Brain pericyte (primary cell): ENCODE measurements around the gene BMPR1A.

ENCODE experiments used
- DNase-seq: peaks from one replicate; pipeline ENCODE4 v3.0.0-alpha.2; 2012; ENCODE audit warnings: low read depth, low spot score

Gene BMPR1A

GRCh38 chr10:86763404-86763803, 7.0 kb downstream of the BMPR1A start:
- DNase-seq, result no peak

- DNase-seq, result no peak
Observed at GRCh38 chr10:86765548-86765947, 9.1 kb downstream of the BMPR1A start.

GRCh38 chr10:86768412-86769062, 12.1 kb downstream of the BMPR1A start:
- no peak for DNase-seq

GRCh38 chr10:86769991-86770390, 13.6 kb downstream of the BMPR1A start:
- DNase-seq, result no peak

GRCh38 chr10:86770412-86770960, 14.1 kb downstream of the BMPR1A start:
- DNase-seq, result no peak

- DNase-seq, result no peak
Observed at GRCh38 chr10:86773498-86773897, 17.1 kb downstream of the BMPR1A start.

GRCh38 chr10:86775056-86775869, 18.8 kb downstream of the BMPR1A start:
- DNase-seq, result no peak

- DNase-seq, result no peak
Observed at GRCh38 chr10:86775870-86776180, 19.4 kb downstream of the BMPR1A start.

GRCh38 chr10:86779220-86780017, 23.0 kb downstream of the BMPR1A start:
- no peak for DNase-seq

GRCh38 chr10:86782701-86783418, 26.4 kb downstream of the BMPR1A start:
- DNase-seq, result no peak

- DNase-seq, result no peak
Observed at GRCh38 chr10:86785037-86785436, 28.6 kb downstream of the BMPR1A start.

GRCh38 chr10:86785968-86786367, 29.5 kb downstream of the BMPR1A start:
- DNase-seq, result no peak

- DNase-seq, result no peak
Observed at GRCh38 chr10:86786368-86786767, 29.9 kb downstream of the BMPR1A start.

GRCh38 chr10:86790394-86790793, 34.0 kb downstream of the BMPR1A start:
- DNase-seq, result no peak

- DNase-seq, result no peak
Observed at GRCh38 chr10:86792461-86793167, 36.2 kb downstream of the BMPR1A start.

GRCh38 chr10:86793696-86794095, 37.3 kb downstream of the BMPR1A start:
- DNase-seq, result no peak

- peak; percentile 21 for DNase-seq
Observed at GRCh38 chr10:86795353-86795752, 38.9 kb downstream of the BMPR1A start.

GRCh38 chr10:86798025-86798424, 41.6 kb downstream of the BMPR1A start:
- no peak for DNase-seq

- DNase-seq, result no peak
Observed at GRCh38 chr10:86798611-86799010, 42.2 kb downstream of the BMPR1A start.

GRCh38 chr10:86799188-86799845, 42.9 kb downstream of the BMPR1A start:
- no peak for DNase-seq
